Breast epithelium (tissue), 4 donors: ENCODE results near the gene C20orf144. TPM values are rescaled to one million over a fixed set of nuclear protein-coding genes. Genes with fewer than 3 reads are reported as not detected.

Experiments used
- DNase-seq, 2 donors: peaks; one replicate each; pipeline ENCODE4 v3.0.0-alpha.2; 2019; ENCODE audit warnings: low spot score in 2 of 2
- H3K27ac ChIP-seq, 2 donors: fragments of 200-600 bp; sonication (generic) in 1 of 2; one replicate each; pipeline ENCODE4 v1.5.1; 2016 to 2019; ENCODE audit warnings: mild to moderate bottlenecking in 1 of 2
- H3K27me3 ChIP-seq, 2 donors: fragments of 200-600 bp; sonication (generic) in 1 of 2; one replicate each; pipeline versions ENCODE4 v1.5.1 to v1.6.0; 2017 to 2019; ENCODE audit warnings: control low read depth in 1 of 2, mild to moderate bottlenecking in 1 of 2
- H3K36me3 ChIP-seq: fragments of 200-600 bp; one replicate; pipeline ENCODE4 v1.5.1; 2019
- H3K4me1 ChIP-seq, 2 donors: fragments of 200-600 bp; sonication (generic); one replicate each; pipeline ENCODE4 v1.5.1; 2016 to 2019; ENCODE audit warnings: control low read depth in 1 of 2
- H3K4me3 ChIP-seq, 3 donors: fragments of 200-600 bp; sonication (generic); 1 replicate in 2 of 3; 2 replicates in 1 of 3; pipeline ENCODE4 v1.5.1; 2016 to 2019; ENCODE audit warnings: mild to moderate bottlenecking in 3 of 3, moderate library complexity in 2 of 3
- H3K9me3 ChIP-seq, 2 donors: fragments of 200-600 bp; sonication (generic) in 1 of 2; one replicate each; pipeline ENCODE4 v1.5.1; 2016 to 2019; ENCODE audit warnings: control low read depth in 1 of 2
- POLR2A ChIP-seq: fragments of 450-650 bp; IDR thresholded peaks from one replicate; pipeline ENCODE4 v1.6.1; 2016; ENCODE audit warnings: antibody characterized with exemption, mild to moderate bottlenecking, moderate library complexity
- POLR2AphosphoS5 ChIP-seq, 3 donors: sonication (generic); formaldehyde crosslinking; IDR thresholded peaks; one replicate each; pipeline ENCODE4 v1.6.1; 2017; ENCODE audit warnings: antibody characterized with exemption in 3 of 3
- intact Hi-C: fragments of 100-400 bp; cut with DNase I; formaldehyde crosslinking; loops from one replicate; pipeline ENCODE4 v1.15.1; 2023; ENCODE audit warnings: low total_unique reads
- total RNA-seq, 3 donors: library from RNA; depleted of rRNA; stranded (reverse); fragments of >200 nt; gene quantifications; one replicate each; pipeline ENCODE4 v1.1.0, GENCODE V29; 2016
- TF ChIP-seq, protein P1 (sequence below), 3 donors: fragments of 450-650 bp; IDR thresholded peaks; one replicate each; pipeline ENCODE4 v1.5.1; 2016 to 2017; ENCODE audit warnings: antibody characterized with exemption in 3 of 3, mild to moderate bottlenecking in 3 of 3, moderate library complexity in 3 of 3

C20orf144 gene
- total RNA-seq, 3 donors from 2014 or later: 0.16 to 0.33 (median 0.29) TPM

GRCh38 chr20:33701629-33702450, 39.7 kb downstream of the C20orf144 start:
- TF ChIP-seq, protein P1, sequence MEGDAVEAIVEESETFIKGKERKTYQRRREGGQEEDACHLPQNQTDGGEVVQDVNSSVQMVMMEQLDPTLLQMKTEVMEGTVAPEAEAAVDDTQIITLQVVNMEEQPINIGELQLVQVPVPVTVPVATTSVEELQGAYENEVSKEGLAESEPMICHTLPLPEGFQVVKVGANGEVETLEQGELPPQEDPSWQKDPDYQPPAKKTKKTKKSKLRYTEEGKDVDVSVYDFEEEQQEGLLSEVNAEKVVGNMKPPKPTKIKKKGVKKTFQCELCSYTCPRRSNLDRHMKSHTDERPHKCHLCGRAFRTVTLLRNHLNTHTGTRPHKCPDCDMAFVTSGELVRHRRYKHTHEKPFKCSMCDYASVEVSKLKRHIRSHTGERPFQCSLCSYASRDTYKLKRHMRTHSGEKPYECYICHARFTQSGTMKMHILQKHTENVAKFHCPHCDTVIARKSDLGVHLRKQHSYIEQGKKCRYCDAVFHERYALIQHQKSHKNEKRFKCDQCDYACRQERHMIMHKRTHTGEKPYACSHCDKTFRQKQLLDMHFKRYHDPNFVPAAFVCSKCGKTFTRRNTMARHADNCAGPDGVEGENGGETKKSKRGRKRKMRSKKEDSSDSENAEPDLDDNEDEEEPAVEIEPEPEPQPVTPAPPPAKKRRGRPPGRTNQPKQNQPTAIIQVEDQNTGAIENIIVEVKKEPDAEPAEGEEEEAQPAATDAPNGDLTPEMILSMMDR (IDR thresholded peaks at IDR 0.05): no peak
- TF ChIP-seq POLR2AphosphoS5 (IDR thresholded peaks at IDR 0.05) (no peak), POLR2A (no peak)
- Histone ChIP-seq H3K4me1 (no peaks in the 10 kb centered on the region), H3K9me3 (no peaks in the 10 kb centered on the region), H3K27ac (no peak overlapping the region), H3K36me3 (no peaks in the 10 kb centered on the region), H3K4me3 (no peak overlapping the region), H3K27me3 (no peaks in the 10 kb centered on the region)
- intact Hi-C loops: no loop called here
- no peak for DNase-seq

DNA sequence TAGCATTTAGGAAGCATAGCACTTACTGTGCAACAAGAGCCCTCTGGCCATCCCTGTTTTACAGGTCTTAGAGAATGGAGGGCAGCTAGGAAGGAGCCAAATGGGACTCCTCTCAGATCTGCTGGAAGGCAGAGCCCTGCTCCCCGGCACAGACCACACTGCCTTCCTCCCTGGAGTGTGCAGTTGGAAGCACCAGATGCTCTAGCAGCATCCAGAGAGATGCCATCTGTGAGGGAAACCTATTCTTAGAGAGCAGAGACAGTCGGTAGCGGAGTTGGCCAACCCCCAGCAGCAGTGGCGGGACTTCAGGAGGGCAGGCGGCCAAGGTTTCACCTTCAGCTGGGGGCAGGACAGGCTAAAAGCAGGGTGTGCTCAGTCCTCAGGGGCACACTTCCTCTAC, 40.7 kb downstream of the C20orf144 start:
- Histone ChIP-seq H3K27me3 (no peaks in the 10 kb centered on the region), H3K9me3 (no peaks in the 10 kb centered on the region), H3K36me3 (no peaks in the 10 kb centered on the region), H3K4me1 (no peaks in the 10 kb centered on the region), H3K27ac (no peak overlapping the region), H3K4me3 (no peak overlapping the region)
- no peak for DNase-seq
- TF ChIP-seq POLR2A (no peak), POLR2AphosphoS5 (IDR thresholded peaks at IDR 0.05) (no peak)
- TF ChIP-seq, protein P1 (IDR thresholded peaks at IDR 0.05): no peak
- intact Hi-C loops: no loop called here

DNA sequence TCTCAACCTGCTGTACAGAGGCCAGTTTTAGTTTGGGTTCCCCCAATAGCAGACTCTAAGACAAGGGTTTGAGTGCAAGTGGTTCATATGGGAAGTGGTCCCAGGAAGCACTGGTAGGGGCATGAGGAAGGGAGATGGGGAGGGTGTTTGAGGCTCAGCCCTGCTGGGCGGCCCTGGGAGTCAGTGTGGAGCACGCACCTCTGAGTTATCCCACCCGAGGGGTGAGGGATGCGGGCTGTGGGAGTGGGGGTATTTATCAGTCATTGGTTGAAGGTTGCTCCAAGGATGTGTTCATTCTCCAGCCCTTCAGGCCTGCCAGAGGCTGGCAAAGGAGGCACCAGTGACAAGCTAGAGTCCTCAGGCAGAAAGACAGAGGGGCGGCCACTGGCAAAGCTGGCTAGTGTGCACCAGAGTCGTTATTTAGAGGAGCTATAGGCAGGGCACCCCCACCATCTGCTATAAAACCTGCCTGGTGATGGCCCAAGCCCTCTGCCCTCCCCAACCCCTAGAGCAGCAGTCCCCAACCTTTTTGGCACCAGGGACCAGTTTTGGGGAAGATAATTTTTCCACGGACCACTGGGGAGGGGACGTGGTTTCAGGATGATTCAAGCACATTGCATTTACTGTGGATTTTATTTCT, 41.5 kb downstream of the C20orf144 start:
- Histone ChIP-seq H3K27me3 (no peaks in the 10 kb centered on the region), H3K27ac (no peak overlapping the region), H3K9me3 (no peaks in the 10 kb centered on the region), H3K4me3 (no peak overlapping the region), H3K4me1 (no peaks in the 10 kb centered on the region), H3K36me3 (no peaks in the 10 kb centered on the region)
- no peak for DNase-seq
- intact Hi-C loops: no loop called here
- TF ChIP-seq POLR2A: no peak
- no peak for TF ChIP-seq POLR2AphosphoS5 (IDR thresholded peaks at IDR 0.05)
- TF ChIP-seq, protein P1 (IDR thresholded peaks at IDR 0.05): no peak

- Histone ChIP-seq H3K27ac (no peak overlapping the region), H3K27me3 (no peaks in the 10 kb centered on the region), H3K4me3 (no peak overlapping the region), H3K4me1 (no peaks in the 10 kb centered on the region), H3K9me3 (no peaks in the 10 kb centered on the region), H3K36me3 (no peaks in the 10 kb centered on the region)
- no peak for DNase-seq
- TF ChIP-seq POLR2AphosphoS5 (IDR thresholded peaks at IDR 0.05) (no peak), POLR2A (no peak)
- TF ChIP-seq, protein P1 (IDR thresholded peaks at IDR 0.05): no peak
- intact Hi-C loops: no loop called here
These were observed 42.2 kb downstream of the C20orf144 start for GRCh38 chr20:33704197-33704924.
